ENCODE data around the gene PFKFB2. TPM values are rescaled to one million over a fixed set of nuclear protein-coding genes. Genes with fewer than 3 reads are reported as not detected.

Gene PFKFB2
- total and polyA plus RNA-seq, 2 experiments from 2014 or later: 9.5 to 19.2 TPM

DNA sequence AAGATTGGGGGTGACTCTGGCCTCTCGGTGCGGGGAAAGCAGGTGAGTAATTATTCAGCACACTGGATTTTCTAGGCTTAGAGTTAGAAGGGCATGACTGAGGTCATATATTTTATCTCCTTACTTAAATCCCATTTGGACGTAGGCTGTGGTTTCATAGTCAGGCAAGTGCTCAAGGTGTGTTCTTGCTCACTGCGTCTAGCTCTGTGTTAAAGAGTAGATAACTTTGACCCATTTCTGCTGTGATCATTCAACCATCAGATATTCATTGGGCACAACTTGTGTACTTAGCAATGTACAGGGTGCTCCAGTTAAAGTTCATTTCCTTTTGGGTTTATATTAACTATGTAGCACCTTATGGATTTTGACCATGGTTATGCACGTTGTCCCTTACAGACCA lies 14.6 kb downstream of the PFKFB2 start:
- no peaks in the 10 kb centered on the region for H3K36me3 ChIP-seq (replicated peaks; ENCODE audit: insufficient read depth, low read depth)
- TF ChIP-seq EZH2 (IDR thresholded peaks at IDR 0.05; ENCODE audit: borderline replicate concordance): no peak
- TF ChIP-seq CTCF (IDR thresholded peaks at IDR 0.05; ENCODE audit: poor library complexity): no peak
- TF ChIP-seq EZH2phosphoT487 (IDR thresholded peaks at IDR 0.05; ENCODE audit: low read depth, severe bottlenecking, unreplicated experiment): no peak
- H3K4me2 ChIP-seq: no peak overlapping the region
- no peaks in the 10 kb centered on the region for H3K9me2 ChIP-seq (replicated peaks; ENCODE audit: insufficient read depth)
- H3K27ac ChIP-seq: peak overlapping the region; percentile 75
- 74% methylated on average over 5 of the region's 5 CpGs for WGBS (ENCODE audit: low lambda C conversion rate, missing lambda C conversion rate)
- no peaks in the 10 kb centered on the region for H4K20me1 ChIP-seq (ENCODE audit: insufficient read depth, poor library complexity, severe bottlenecking)
- no peaks in the 10 kb centered on the region for H3K9me3 ChIP-seq (ENCODE audit: low read depth)
- H3K4me3 ChIP-seq: no peak overlapping the region
- H3K4me1 ChIP-seq (ENCODE audit: insufficient read depth): no peaks in the 10 kb centered on the region
- DNase-seq (ENCODE audit: low spot score): no peak
- no peaks in the 10 kb centered on the region for H3K27me3 ChIP-seq
- no peak overlapping the region for H2AFZ ChIP-seq
- no peaks in the 10 kb centered on the region for H3K79me2 ChIP-seq

DNA sequence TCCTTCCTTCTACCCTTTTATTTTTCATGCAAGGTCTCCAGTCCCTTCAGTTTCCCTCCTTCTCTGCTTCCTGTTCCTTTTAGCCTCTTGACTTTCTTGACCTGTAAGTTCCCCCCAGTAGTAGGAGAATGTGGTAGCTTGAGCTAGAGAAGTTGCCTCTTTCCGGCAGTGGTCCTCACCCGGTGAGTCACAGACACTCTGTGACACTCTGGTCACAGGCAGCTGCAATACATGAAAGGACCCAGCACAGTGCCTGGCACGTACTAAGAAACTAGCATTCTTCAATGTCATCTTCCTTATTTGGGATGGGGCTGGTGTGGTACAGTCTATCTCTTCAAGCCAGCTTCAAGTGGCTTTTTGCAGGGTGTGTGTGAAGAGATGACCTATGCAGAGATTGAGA lies 16.0 kb downstream of the PFKFB2 start:
- no peaks in the 10 kb centered on the region for H3K27me3 ChIP-seq
- TF ChIP-seq CTCF (IDR thresholded peaks at IDR 0.05; ENCODE audit: poor library complexity) (no peak), EZH2phosphoT487 (IDR thresholded peaks at IDR 0.05; ENCODE audit: low read depth, severe bottlenecking, unreplicated experiment) (no peak), EZH2 (IDR thresholded peaks at IDR 0.05; ENCODE audit: borderline replicate concordance) (no peak)
- H2AFZ ChIP-seq: no peak overlapping the region
- 98% methylated on average over 3 of the region's 3 CpGs for WGBS (ENCODE audit: low lambda C conversion rate, missing lambda C conversion rate)
- H3K9me2 ChIP-seq (replicated peaks; ENCODE audit: insufficient read depth): no peaks in the 10 kb centered on the region
- H3K4me3 ChIP-seq: no peak overlapping the region
- H3K79me2 ChIP-seq: no peaks in the 10 kb centered on the region
- H3K4me1 ChIP-seq (ENCODE audit: insufficient read depth): no peaks in the 10 kb centered on the region
- H3K36me3 ChIP-seq (replicated peaks; ENCODE audit: insufficient read depth, low read depth): no peaks in the 10 kb centered on the region
- H4K20me1 ChIP-seq (ENCODE audit: insufficient read depth, poor library complexity, severe bottlenecking): no peaks in the 10 kb centered on the region
- H3K9me3 ChIP-seq (ENCODE audit: low read depth): no peaks in the 10 kb centered on the region
- no peak overlapping the region for H3K27ac ChIP-seq
- no peak for DNase-seq (ENCODE audit: low spot score)
- no peak overlapping the region for H3K4me2 ChIP-seq

GRCh38 chr1:207069858-207070506 lies 16.9 kb downstream of the PFKFB2 start:
- Histone ChIP-seq H3K4me2 (no peak overlapping the region), H3K9me3 (ENCODE audit: low read depth) (no peaks in the 10 kb centered on the region), H3K27me3 (no peaks in the 10 kb centered on the region), H3K79me2 (no peaks in the 10 kb centered on the region), H3K4me3 (no peak overlapping the region), H4K20me1 (ENCODE audit: insufficient read depth, poor library complexity, severe bottlenecking) (no peaks in the 10 kb centered on the region), H2AFZ (no peak overlapping the region), H3K27ac (no peak overlapping the region), H3K36me3 (replicated peaks; ENCODE audit: insufficient read depth, low read depth) (no peaks in the 10 kb centered on the region), H3K4me1 (ENCODE audit: insufficient read depth) (no peaks in the 10 kb centered on the region), H3K9me2 (replicated peaks; ENCODE audit: insufficient read depth) (no peaks in the 10 kb centered on the region)
- WGBS (ENCODE audit: low lambda C conversion rate, missing lambda C conversion rate): 95% methylated on average over 5 of the region's 5 CpGs
- TF ChIP-seq EZH2 (IDR thresholded peaks at IDR 0.05; ENCODE audit: borderline replicate concordance): no peak
- no peak for TF ChIP-seq EZH2phosphoT487 (IDR thresholded peaks at IDR 0.05; ENCODE audit: low read depth, severe bottlenecking, unreplicated experiment)
- TF ChIP-seq CTCF (IDR thresholded peaks at IDR 0.05; ENCODE audit: poor library complexity): no peak
- no peak for DNase-seq (ENCODE audit: low spot score)

All from hepatocyte (in vitro differentiated cells).